ENCODE measurements around the gene KRT82. TPM values are rescaled to one million over a fixed set of nuclear protein-coding genes. Genes with fewer than 3 reads are reported as not detected.
A peak's percentile ranks its signal among the peaks of the same experiment; 100 is the strongest.

KRT82 gene
- total RNA-seq, 2 donors from 2014 or later: not detected

DNA sequence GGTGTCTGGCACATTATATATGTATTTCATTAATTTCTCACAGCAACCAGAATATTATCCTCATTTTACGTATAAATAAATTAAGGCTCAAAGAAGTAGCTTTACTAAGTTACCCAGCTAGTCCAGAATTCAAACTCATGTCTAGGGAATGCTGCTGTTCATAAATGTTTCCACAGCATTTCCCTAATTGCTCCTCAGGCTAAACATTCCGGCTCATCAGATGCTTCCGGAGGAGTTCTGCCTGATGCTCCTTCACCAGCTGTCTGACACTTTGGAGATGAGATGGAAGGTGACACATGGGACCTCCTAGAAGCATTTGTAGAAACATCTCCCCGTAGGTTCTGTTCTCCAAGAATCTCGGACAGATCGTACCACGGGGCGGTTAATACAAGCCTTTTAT, 51.0 kb downstream of the KRT82 start:
- Histone ChIP-seq H3K36me3 (ENCODE audit: control insufficient read depth, insufficient read depth, low read length) (no peaks in the 10 kb centered on the region), H3K4me1 (ENCODE audit: control insufficient read depth, insufficient read depth, low read length) (no peaks in the 10 kb centered on the region), H3K4me3 (ENCODE audit: low read length) (no peak overlapping the region), H3K9me3 (ENCODE audit: control insufficient read depth, low read length) (no peaks in the 10 kb centered on the region), H3K9ac (ENCODE audit: extremely low read depth, low read length, poor library complexity, severe bottlenecking) (no peak overlapping the region), H3K27ac (ENCODE audit: low read depth, low read length) (no peak overlapping the region), H3K27me3 (ENCODE audit: control insufficient read depth, insufficient read depth, low read length, poor library complexity, severe bottlenecking) (peaks cover 7% of the 10 kb centered on the region)
- no peak overlapping the region for H3K4me3 Mint-ChIP-seq
- 94 to 98% methylated on average over 8 of the region's 8 CpGs for whole genome bisulfite sequencing, 2 experiments (ENCODE audit: insufficient coverage in 1 of 2, insufficient read length in 1 of 2)
- no peaks in the 10 kb centered on the region for H3K4me1 Mint-ChIP-seq
- TF ChIP-seq, protein P1, sequence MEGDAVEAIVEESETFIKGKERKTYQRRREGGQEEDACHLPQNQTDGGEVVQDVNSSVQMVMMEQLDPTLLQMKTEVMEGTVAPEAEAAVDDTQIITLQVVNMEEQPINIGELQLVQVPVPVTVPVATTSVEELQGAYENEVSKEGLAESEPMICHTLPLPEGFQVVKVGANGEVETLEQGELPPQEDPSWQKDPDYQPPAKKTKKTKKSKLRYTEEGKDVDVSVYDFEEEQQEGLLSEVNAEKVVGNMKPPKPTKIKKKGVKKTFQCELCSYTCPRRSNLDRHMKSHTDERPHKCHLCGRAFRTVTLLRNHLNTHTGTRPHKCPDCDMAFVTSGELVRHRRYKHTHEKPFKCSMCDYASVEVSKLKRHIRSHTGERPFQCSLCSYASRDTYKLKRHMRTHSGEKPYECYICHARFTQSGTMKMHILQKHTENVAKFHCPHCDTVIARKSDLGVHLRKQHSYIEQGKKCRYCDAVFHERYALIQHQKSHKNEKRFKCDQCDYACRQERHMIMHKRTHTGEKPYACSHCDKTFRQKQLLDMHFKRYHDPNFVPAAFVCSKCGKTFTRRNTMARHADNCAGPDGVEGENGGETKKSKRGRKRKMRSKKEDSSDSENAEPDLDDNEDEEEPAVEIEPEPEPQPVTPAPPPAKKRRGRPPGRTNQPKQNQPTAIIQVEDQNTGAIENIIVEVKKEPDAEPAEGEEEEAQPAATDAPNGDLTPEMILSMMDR (conservative IDR thresholded peaks at IDR 0.05): no peak
- no peaks in the 10 kb centered on the region for H3K27me3 Mint-ChIP-seq (ENCODE audit: insufficient read depth)
- no peak for DNase-seq
- H3K36me3 Mint-ChIP-seq (ENCODE audit: low read depth): no peaks in the 10 kb centered on the region
- no peaks in the 10 kb centered on the region for H3K9me3 Mint-ChIP-seq
- H3K27ac Mint-ChIP-seq: no peak overlapping the region

DNA sequence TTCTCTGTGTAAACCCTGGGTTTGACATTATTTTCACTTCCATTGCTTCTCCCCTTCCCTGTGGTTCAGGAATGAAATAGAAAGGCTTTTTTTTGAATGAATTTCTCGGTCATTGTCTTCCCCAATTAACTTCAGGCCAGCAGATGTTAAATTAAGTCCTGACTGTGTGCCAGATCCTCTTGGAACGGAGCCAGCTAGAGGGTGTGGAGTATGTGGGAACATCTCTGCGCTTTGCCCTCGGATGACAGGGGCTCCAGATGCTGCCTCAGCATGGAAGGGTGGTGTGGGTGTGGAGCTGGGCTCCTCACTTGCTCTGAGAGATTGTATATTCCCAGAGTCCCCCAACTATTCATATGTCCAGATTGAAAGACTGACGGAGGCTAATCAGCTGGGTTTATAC, 51.9 kb downstream of the KRT82 start:
- Histone ChIP-seq H3K4me1 (ENCODE audit: control insufficient read depth, insufficient read depth, low read length) (no peaks in the 10 kb centered on the region), H3K27me3 (ENCODE audit: control insufficient read depth, insufficient read depth, low read length, poor library complexity, severe bottlenecking) (peaks cover 7% of the 10 kb centered on the region), H3K4me3 (ENCODE audit: low read length) (no peak overlapping the region), H3K9me3 (ENCODE audit: control insufficient read depth, low read length) (no peaks in the 10 kb centered on the region), H3K36me3 (ENCODE audit: control insufficient read depth, insufficient read depth, low read length) (no peaks in the 10 kb centered on the region), H3K27ac (ENCODE audit: low read depth, low read length) (no peak overlapping the region), H3K9ac (ENCODE audit: extremely low read depth, low read length, poor library complexity, severe bottlenecking) (no peak overlapping the region)
- WGBS, 2 experiments (ENCODE audit: insufficient coverage in 1 of 2, insufficient read length in 1 of 2): 57 to 80% methylated on average over 1 to 5 of the region's 5 CpGs
- peak; percentile 34 for DNase-seq
- Mint-ChIP-seq H3K27me3 (ENCODE audit: insufficient read depth) (no peaks in the 10 kb centered on the region), H3K27ac (no peak overlapping the region), H3K4me3 (no peak overlapping the region), H3K9me3 (no peaks in the 10 kb centered on the region), H3K4me1 (no peaks in the 10 kb centered on the region), H3K36me3 (ENCODE audit: low read depth) (no peaks in the 10 kb centered on the region)
- TF ChIP-seq, protein P1 (conservative IDR thresholded peaks at IDR 0.05): no peak

DNA sequence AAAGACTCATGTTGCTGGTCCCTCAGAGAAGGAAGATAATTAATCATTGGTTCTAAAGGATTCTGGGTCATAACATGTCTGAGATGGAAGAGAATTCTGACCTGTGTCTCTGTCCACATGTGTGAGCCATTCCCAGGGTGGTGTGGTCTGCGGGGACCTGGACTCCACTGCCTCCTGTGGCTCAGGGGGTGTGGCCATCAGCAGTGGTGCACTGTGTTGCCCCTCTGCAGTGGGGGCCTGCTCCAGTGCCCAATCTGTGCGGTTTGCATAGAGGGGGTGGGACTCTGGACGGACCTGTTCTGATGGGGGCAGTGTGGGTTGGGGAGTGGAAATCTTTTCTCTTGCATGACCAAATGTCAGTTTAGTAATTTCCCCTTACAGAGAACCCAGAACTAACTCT, 52.4 kb downstream of the KRT82 start:
- Histone ChIP-seq H3K9me3 (ENCODE audit: control insufficient read depth, low read length) (no peaks in the 10 kb centered on the region), H3K4me3 (ENCODE audit: low read length) (no peak overlapping the region), H3K27me3 (ENCODE audit: control insufficient read depth, insufficient read depth, low read length, poor library complexity, severe bottlenecking) (peaks cover 7% of the 10 kb centered on the region), H3K9ac (ENCODE audit: extremely low read depth, low read length, poor library complexity, severe bottlenecking) (no peak overlapping the region), H3K36me3 (ENCODE audit: control insufficient read depth, insufficient read depth, low read length) (no peaks in the 10 kb centered on the region), H3K27ac (ENCODE audit: low read depth, low read length) (no peak overlapping the region), H3K4me1 (ENCODE audit: control insufficient read depth, insufficient read depth, low read length) (no peaks in the 10 kb centered on the region)
- Mint-ChIP-seq H3K36me3 (ENCODE audit: low read depth) (no peaks in the 10 kb centered on the region), H3K9me3 (no peaks in the 10 kb centered on the region), H3K4me3 (no peak overlapping the region), H3K27me3 (ENCODE audit: insufficient read depth) (no peaks in the 10 kb centered on the region), H3K4me1 (no peaks in the 10 kb centered on the region), H3K27ac (no peak overlapping the region)
- TF ChIP-seq, protein P1 (conservative IDR thresholded peaks at IDR 0.05): no peak
- peak; percentile 38 for DNase-seq
- 89 to 100% methylated on average over 1 to 2 of the region's 3 CpGs for whole genome bisulfite sequencing, 2 experiments (ENCODE audit: insufficient coverage in 1 of 2, insufficient read length in 1 of 2)

Data from endodermal cell (in vitro differentiated cells).